HCT116 (cell line): ENCODE measurements around the gene FCER1A. TPM values are rescaled to one million over a fixed set of nuclear protein-coding genes. Genes with fewer than 3 reads are reported as not detected.

Source experiments
- ATAC-seq: fragments of 200-7000 bp; cut with Tn5 transposase; 2 replicates; pipeline ENCODE4 v1.9.1; 2020; ENCODE audit warnings: mild to moderate bottlenecking, moderate library complexity
- BruUV-seq: library from RNA; stranded (reverse); fragments of 400-500 nt; replicated peaks from 2 replicates; lab custom pipeline; 2021; lab: Mats Ljungman, UMichigan
- CTCF ChIA-PET: fragments of 300-600 bp; sonication (Branson Sonifier 250); formaldehyde crosslinking; loops from one replicate; lab custom pipeline; 2021; ENCODE audit warnings: antibody characterized with exemption; lab: Charles Lee
- POLR2A ChIA-PET: fragments of 300-600, 350-600 bp; sonication (Branson Sonifier 250); formaldehyde crosslinking; loops from one replicate; lab custom pipeline; 2021; ENCODE audit warnings: antibody characterized with exemption; lab: Charles Lee
- RAD21 ChIA-PET, 2 experiments: fragments of 300-600 bp; sonication (Branson Sonifier 250); formaldehyde crosslinking; loops; one replicate each; lab custom pipeline; 2023; ENCODE audit warnings: low total read pairs in 2 of 2; ENCODE audit not compliant: uncharacterized antibody in 2 of 2, unreplicated experiment in 2 of 2, low non-redundant PET in 1 of 2; lab: Charles Lee
- DNase-seq: peaks from one replicate; pipeline ENCODE4 v3.0.0-alpha.2; 2010; ENCODE audit warnings: low read depth, low spot score
- H2AFZ ChIP-seq: fragments of 200-600 bp; shearing (Covaris generic), sonication (generic); 2 replicates; pipeline ENCODE4 v1.6.1; 2017; ENCODE audit warnings: low read depth, mixed run types, mixed read lengths, antibody characterized with exemption, low read length; ENCODE audit not compliant: poor library complexity, severe bottlenecking
- H3K27ac ChIP-seq: 2 replicates; pipeline ENCODE4 v1.5.1; 2012; ENCODE audit warnings: low read depth, low read length
- H3K27me3 ChIP-seq: fragments of 200-600 bp; sonication (generic); 2 replicates; pipeline ENCODE4 v1.6.1; 2016; ENCODE audit warnings: mixed run types, low read length, mixed read lengths; ENCODE audit not compliant: insufficient read depth
- H3K36me3 ChIP-seq, 2 experiments: fragments of 200-500 bp in 1 of 2; fragments of 200-600 bp in 1 of 2; sonication (Bioruptor generic) in 1 of 2; sonication (generic) in 1 of 2; 2 replicates each; pipeline versions ENCODE4 v1.5.1 to v1.6.1; 2014 to 2016; ENCODE audit warnings: low read length in 2 of 2, inconsistent platforms in 1 of 2, mixed read lengths in 1 of 2, mixed run types in 1 of 2; ENCODE audit not compliant: insufficient read depth in 2 of 2, control insufficient read depth in 1 of 2
- H3K4me1 ChIP-seq, 2 experiments: fragments of 200-600 bp in 1 of 2; sonication (generic) in 1 of 2; 2 replicates each; pipeline versions ENCODE4 v1.5.1 to v1.6.1; 2012 to 2017; ENCODE audit warnings: low read length in 2 of 2, inconsistent platforms in 1 of 2, mild to moderate bottlenecking in 1 of 2, mixed read lengths in 1 of 2, mixed run types in 1 of 2, moderate library complexity in 1 of 2; ENCODE audit not compliant: insufficient read depth in 2 of 2, control insufficient read depth in 1 of 2
- H3K4me2 ChIP-seq: fragments of 200-600 bp; sonication (generic); 2 replicates; pipeline ENCODE4 v1.6.1; 2017; ENCODE audit warnings: mixed run types, low read length, mixed read lengths
- H3K4me3 ChIP-seq, 2 experiments: fragments of 200-600 bp in 1 of 2; sonication (generic) in 1 of 2; replicated peaks in 1 of 2; 2 replicates each; pipeline ENCODE4 v1.5.1; 2011 to 2016; ENCODE audit warnings: low read length in 2 of 2, control low read depth in 1 of 2, low read depth in 1 of 2, mild to moderate bottlenecking in 1 of 2, mixed read lengths in 1 of 2, mixed run types in 1 of 2
- H3K79me2 ChIP-seq: fragments of 200-600 bp; sonication (generic); 2 replicates; pipeline ENCODE4 v1.6.1; 2017; ENCODE audit warnings: mild to moderate bottlenecking, mixed run types, low read length, moderate library complexity, mixed read lengths; ENCODE audit not compliant: insufficient read depth
- H3K9ac ChIP-seq: fragments of 200-600 bp; sonication (generic); 2 replicates; pipeline ENCODE4 v1.6.1; 2016; ENCODE audit warnings: low read length, mixed read lengths
- H3K9me2 ChIP-seq: fragments of 200-600 bp; sonication (generic), shearing (Covaris generic); 2 replicates; pipeline ENCODE4 v1.6.1; 2017; ENCODE audit warnings: mixed run types, mild to moderate bottlenecking, moderate library complexity; ENCODE audit not compliant: insufficient read depth
- H3K9me3 ChIP-seq, 2 experiments: fragments of 200-500 bp in 1 of 2; fragments of 200-600 bp in 1 of 2; sonication (Bioruptor generic) in 1 of 2; sonication (generic) in 1 of 2; 2 replicates each; pipeline ENCODE4 v1.6.1; 2014 to 2017; ENCODE audit warnings: low read length in 2 of 2, mixed read lengths in 2 of 2, inconsistent platforms in 1 of 2, low read depth in 1 of 2, mild to moderate bottlenecking in 1 of 2, mixed run types in 1 of 2, moderate library complexity in 1 of 2; ENCODE audit not compliant: control insufficient read depth in 1 of 2, insufficient read depth in 1 of 2
- H4K20me1 ChIP-seq: fragments of 200-600 bp; sonication (generic), shearing (Covaris generic); 2 replicates; pipeline ENCODE4 v1.6.1; 2017; ENCODE audit warnings: mixed run types, mild to moderate bottlenecking, moderate library complexity; ENCODE audit not compliant: insufficient read depth
- ATF3 ChIP-seq: IDR thresholded peaks from 2 replicates; pipeline ENCODE4 v1.6.1; 2012
- CEBPB ChIP-seq: IDR thresholded peaks from 2 replicates; pipeline ENCODE4 v1.6.1; 2012; ENCODE audit warnings: low read depth
- CTCF ChIP-seq, 3 experiments: fragments of 200-600 bp in 1 of 3; sonication (generic) in 1 of 3; IDR thresholded peaks in 2 of 3; conservative IDR thresholded peaks in 1 of 3; 2 replicates each; pipeline ENCODE4 v1.5.1; 2012 to 2017; ENCODE audit warnings: low read depth in 2 of 3, low read length in 2 of 3, antibody characterized with exemption in 1 of 3, borderline replicate concordance in 1 of 3, control low read depth in 1 of 3, mild to moderate bottlenecking in 1 of 3, mixed read lengths in 1 of 3, mixed run types in 1 of 3, moderate library complexity in 1 of 3; ENCODE audit not compliant: insufficient read depth in 1 of 3
- EGR1 ChIP-seq: IDR thresholded peaks from 2 replicates; pipeline ENCODE4 v1.6.1; 2012; ENCODE audit warnings: low read depth
- ELF1 ChIP-seq: IDR thresholded peaks from 2 replicates; pipeline ENCODE4 v1.6.1; 2012; ENCODE audit warnings: low read depth, borderline replicate concordance
- EZH2phosphoT487 ChIP-seq: fragments of 200-600 bp; IDR thresholded peaks from 2 replicates; pipeline ENCODE4 v1.6.1; 2018; ENCODE audit warnings: antibody characterized with exemption, borderline replicate concordance
- FOSL1 ChIP-seq: IDR thresholded peaks from 2 replicates; pipeline ENCODE4 v1.6.1; 2012; ENCODE audit warnings: low read depth
- JUND ChIP-seq: IDR thresholded peaks from 2 replicates; pipeline ENCODE4 v1.6.1; 2012
- MAX ChIP-seq: IDR thresholded peaks from 2 replicates; pipeline ENCODE4 v1.6.1; 2012
- POLR2AphosphoS5 ChIP-seq: IDR thresholded peaks from 2 replicates; pipeline ENCODE4 v1.6.1; 2011; ENCODE audit warnings: mild to moderate bottlenecking, low read depth, low read length, moderate library complexity
- RAD21 ChIP-seq: IDR thresholded peaks from 2 replicates; pipeline ENCODE4 v1.6.1; 2012; ENCODE audit warnings: low read depth, mild to moderate bottlenecking
- REST ChIP-seq: IDR thresholded peaks from 2 replicates; pipeline ENCODE4 v1.6.1; 2012; ENCODE audit warnings: low read depth
- SIN3A ChIP-seq: IDR thresholded peaks from 2 replicates; pipeline ENCODE4 v1.6.1; 2012; ENCODE audit warnings: low read depth
- SRF ChIP-seq: IDR thresholded peaks from 2 replicates; pipeline ENCODE4 v1.6.1; 2012; ENCODE audit warnings: low read depth
- TCF7L2 ChIP-seq: IDR thresholded peaks from 2 replicates; pipeline ENCODE4 v1.7.0; 2011; ENCODE audit warnings: borderline replicate concordance, inconsistent platforms; ENCODE audit not compliant: insufficient read depth, insufficient read length; ENCODE audit errors: extremely low read depth
- YY1 ChIP-seq: IDR thresholded peaks from 2 replicates; pipeline ENCODE4 v1.6.1; 2011; ENCODE audit warnings: low read length, low read depth, moderate library complexity, mild to moderate bottlenecking; ENCODE audit not compliant: insufficient replicate concordance; ENCODE audit errors: extremely low read depth
- ZBTB33 ChIP-seq: IDR thresholded peaks from 2 replicates; pipeline ENCODE4 v1.6.1; 2011; ENCODE audit warnings: mild to moderate bottlenecking, low read length, moderate library complexity; ENCODE audit not compliant: insufficient replicate concordance; ENCODE audit errors: extremely low read depth
- ZFX ChIP-seq: fragments of 450-650 bp; IDR thresholded peaks from 2 replicates; pipeline ENCODE4 v1.6.1; 2017
- ZNF274 ChIP-seq: fragments of 200-500 bp; sonication (Bioruptor generic); IDR thresholded peaks from 2 replicates; pipeline ENCODE4 v1.6.1; 2014; ENCODE audit warnings: mild to moderate bottlenecking, low read depth, low read length, inconsistent platforms
- intact Hi-C: fragments of 100-400 bp; cut with micrococcal nuclease; formaldehyde crosslinking; loops from 2 replicates; pipeline ENCODE4 v1.10.0; 2022
- total RNA-seq: library from RNA; stranded (reverse); gene quantifications from one replicate; pipeline ENCODE4 v1.2.1, GENCODE V29; 2021; ENCODE audit not compliant: unreplicated experiment

FCER1A gene
- total RNA-seq, 1 experiment from 2014 or later, result not detected

GRCh38 chr1:159339536-159339935, 37.4 kb downstream of the FCER1A start:
- no TSS peak for BruUV-seq

More at GRCh38 chr1:159339536-159339935, 37.4 kb downstream of the FCER1A start:
- Histone ChIP-seq H3K9me2 (no peaks in the 10 kb centered on the region), H3K9ac (no peak overlapping the region), H2AFZ (no peak overlapping the region), H3K27ac (no peak overlapping the region), H3K36me3 (no peaks in the 10 kb centered on the region), H3K9me3 (no peaks in the 10 kb centered on the region), H3K4me2 (no peak overlapping the region), H3K4me1 (no peaks in the 10 kb centered on the region), H4K20me1 (no peaks in the 10 kb centered on the region), H3K27me3 (0 out of 2 replicates have a peak, but pooled peaks cover 10% of the 10 kb centered on the region), H3K4me3 (no peak overlapping the region), H3K79me2 (no peaks in the 10 kb centered on the region)
- no peak for DNase-seq
- no peak for ATAC-seq
- intact Hi-C loops, result no loop called here
- POLR2A ChIA-PET, result no interaction called here
- RAD21 ChIA-PET, result no interaction called here
- TF ChIP-seq RAD21, result no peak
- TF ChIP-seq MAX, result no peak
- no peak for TF ChIP-seq ZFX
- no peak for TF ChIP-seq REST
- no peak for TF ChIP-seq SRF
- no peak for TF ChIP-seq POLR2AphosphoS5
- no peak for TF ChIP-seq YY1
- TF ChIP-seq EGR1, result no peak
- no peak for TF ChIP-seq SIN3A
- TF ChIP-seq ZBTB33, result no peak
- TF ChIP-seq ELF1, result no peak
- TF ChIP-seq CEBPB, result no peak
- no peak for TF ChIP-seq JUND
- no peak for TF ChIP-seq FOSL1
- no peak for TF ChIP-seq CTCF (IDR thresholded peaks at IDR 0.05 in 2 of 3, conservative IDR thresholded peaks at IDR 0.05 in 1 of 3; ENCODE audit: borderline replicate concordance in 1 of 3, insufficient read depth in 1 of 3, low read depth in 2 of 3, low read length in 2 of 3)
- TF ChIP-seq TCF7L2, result no peak
- TF ChIP-seq EZH2phosphoT487, result no peak
- no peak for TF ChIP-seq ATF3
- TF ChIP-seq ZNF274, result no peak
- CTCF ChIA-PET, result no interaction called here
